SK-N-SH (cell line): ENCODE data around the gene ATF2. TPM values are rescaled to one million over a fixed set of nuclear protein-coding genes. Genes with fewer than 3 reads are reported as not detected.

Experiments
- CTCF ChIA-PET: fragments of 300-600, 350-600 bp; formaldehyde crosslinking; extraction: SDS; loops from one replicate; lab custom pipeline; 2021; lab: Yijun Ruan, JAX
- POLR2A ChIA-PET: fragments of 350-600 bp; sonication (Branson Sonifier 250); formaldehyde crosslinking; extraction: SDS; loops from one replicate; lab custom pipeline; 2020; ENCODE audit warnings: antibody characterized with exemption, inconsistent platforms; lab: Yijun Ruan, JAX
- DNase-seq: peaks from one replicate; pipeline ENCODE4 v3.0.0; 2012
- H2AFZ ChIP-seq: fragments of 200-600 bp; sonication (generic); 2 replicates; pipeline ENCODE4 v1.8.1; 2016; ENCODE audit warnings: antibody characterized with exemption, mild to moderate bottlenecking, low read depth
- H3F3A ChIP-seq: fragments of 200-600 bp; sonication (generic); replicated peaks from 2 replicates; pipeline ENCODE3; 2016; ENCODE audit warnings: antibody characterized with exemption, mild to moderate bottlenecking; ENCODE audit not compliant: insufficient read depth
- H3K27ac ChIP-seq, 2 experiments: fragments of 200-500 bp in 1 of 2; fragments of 200-600 bp in 1 of 2; sonication (Bioruptor generic) in 1 of 2; sonication (generic), shearing (Covaris generic) in 1 of 2; 2 replicates each; pipeline versions ENCODE4 v1.5.1 to v1.6.1; 2014 to 2016; ENCODE audit warnings: low read depth in 2 of 2, inconsistent platforms in 1 of 2, low read length in 1 of 2, mild to moderate bottlenecking in 1 of 2, mixed read lengths in 1 of 2
- H3K27me3 ChIP-seq: fragments of 200-600 bp; sonication (generic), shearing (Covaris generic); 2 replicates; pipeline ENCODE4 v1.6.1; 2016; ENCODE audit warnings: mixed run types; ENCODE audit not compliant: insufficient read depth
- H3K36me3 ChIP-seq, 2 experiments: fragments of 200-500 bp in 1 of 2; fragments of 200-600 bp in 1 of 2; sonication (Bioruptor generic) in 1 of 2; sonication (generic) in 1 of 2; replicated peaks in 1 of 2; 2 replicates each; pipeline versions ENCODE3 to v1.5.1; 2014 to 2016; ENCODE audit warnings: low read length in 1 of 2, mild to moderate bottlenecking in 1 of 2; ENCODE audit not compliant: insufficient read depth in 2 of 2, control insufficient read depth in 1 of 2
- H3K4me1 ChIP-seq, 2 experiments: fragments of 200-500 bp in 1 of 2; fragments of 200-600 bp in 1 of 2; sonication (Bioruptor generic) in 1 of 2; sonication (generic), shearing (Covaris generic) in 1 of 2; 2 replicates each; pipeline versions ENCODE4 v1.5.1 to v1.6.1; 2014 to 2016; ENCODE audit warnings: low read depth in 1 of 2, low read length in 1 of 2, mixed run types in 1 of 2; ENCODE audit not compliant: insufficient read depth in 2 of 2, control insufficient read depth in 1 of 2
- H3K4me2 ChIP-seq: fragments of 200-600 bp; sonication (generic), shearing (Covaris generic); 2 replicates; pipeline ENCODE4 v1.6.1; 2017; ENCODE audit warnings: mixed run types
- H3K4me3 ChIP-seq, 2 experiments: fragments of 200-500 bp in 1 of 2; fragments of 200-600 bp in 1 of 2; sonication (Bioruptor generic) in 1 of 2; sonication (generic), shearing (Covaris generic) in 1 of 2; 2 replicates each; pipeline versions ENCODE4 v1.5.1 to v1.8.1; 2014 to 2016; ENCODE audit warnings: low read depth in 2 of 2, inconsistent platforms in 1 of 2, low read length in 1 of 2, mild to moderate bottlenecking in 1 of 2, mixed read lengths in 1 of 2, moderate library complexity in 1 of 2
- H3K79me2 ChIP-seq: fragments of 200-600 bp; sonication (generic); 2 replicates; pipeline ENCODE4 v1.8.1; 2017; ENCODE audit warnings: mild to moderate bottlenecking; ENCODE audit not compliant: insufficient read depth
- H3K9ac ChIP-seq: fragments of 200-600 bp; sonication (generic); 2 replicates; pipeline ENCODE4 v1.6.1; 2017; ENCODE audit warnings: mixed run types
- H3K9me2 ChIP-seq: fragments of 200-600 bp; sonication (generic); 2 replicates; pipeline ENCODE4 v1.6.1; 2017; ENCODE audit warnings: mixed run types
- H3K9me3 ChIP-seq: fragments of 200-600 bp; sonication (generic); 2 replicates; pipeline ENCODE4 v1.6.1; 2017; ENCODE audit warnings: mixed run types, mild to moderate bottlenecking, moderate library complexity
- H4K20me1 ChIP-seq: fragments of 200-600 bp; sonication (generic); 2 replicates; pipeline ENCODE4 v1.6.1; 2017; ENCODE audit warnings: mild to moderate bottlenecking, mixed run types; ENCODE audit not compliant: insufficient read depth
- CHD2 ChIP-seq: fragments of 150-350 bp; IDR thresholded peaks from 2 replicates; pipeline ENCODE4 v1.6.1; 2018; ENCODE audit warnings: low read length; ENCODE audit not compliant: partially characterized antibody
- ELF1 ChIP-seq: IDR thresholded peaks from 2 replicates; pipeline ENCODE4 v1.4.0; 2012
- EP300 ChIP-seq, 2 experiments: IDR thresholded peaks; 2 replicates each; pipeline versions ENCODE4 v1.4.0 to v1.6.1; 2012; ENCODE audit warnings: borderline replicate concordance in 1 of 2, low read depth in 1 of 2, low read length in 1 of 2
- FOSL2 ChIP-seq: IDR thresholded peaks from 2 replicates; pipeline ENCODE4 v1.4.0; 2012; ENCODE audit warnings: low read depth, mild to moderate bottlenecking, moderate library complexity, borderline replicate concordance
- FOXJ3 ChIP-seq: sonication (generic); formaldehyde crosslinking; IDR thresholded peaks from 2 replicates; pipeline ENCODE4 v1.5.1; 2020; ENCODE audit warnings: mild to moderate bottlenecking, missing genetic modification reagents
- FOXM1 ChIP-seq: IDR thresholded peaks from 2 replicates; pipeline ENCODE4 v1.4.0; 2012; ENCODE audit warnings: low read depth, mild to moderate bottlenecking
- GABPA ChIP-seq: IDR thresholded peaks from 2 replicates; pipeline ENCODE4 v1.4.0; 2012; ENCODE audit warnings: low read depth, mild to moderate bottlenecking
- GATA2 ChIP-seq: sonication (generic); formaldehyde crosslinking; IDR thresholded peaks from 2 replicates; pipeline ENCODE4 v1.5.0; 2020; ENCODE audit warnings: mild to moderate bottlenecking, missing genetic modification reagents
- NFIC ChIP-seq: IDR thresholded peaks from 2 replicates; pipeline ENCODE4 v1.4.0; 2012; ENCODE audit warnings: borderline replicate concordance
- NRF1 ChIP-seq: IDR thresholded peaks from 2 replicates; pipeline ENCODE4 v1.6.1; 2012; ENCODE audit warnings: low read depth, mild to moderate bottlenecking, low read length
- POLR2AphosphoS5 ChIP-seq: IDR thresholded peaks from 2 replicates; pipeline ENCODE4 v1.6.1; 2012; ENCODE audit warnings: low read depth, low read length
- RCOR1 ChIP-seq: fragments of 150-350 bp; IDR thresholded peaks from 2 replicates; pipeline ENCODE4 v1.6.1; 2017; ENCODE audit warnings: antibody characterized with exemption, low read length
- RFX5 ChIP-seq: IDR thresholded peaks from 2 replicates; pipeline ENCODE4 v1.6.1; 2012; ENCODE audit warnings: mild to moderate bottlenecking, improper control_type of control experiment, low read length
- SIN3A ChIP-seq: IDR thresholded peaks from 2 replicates; pipeline ENCODE4 v1.6.1; 2012; ENCODE audit warnings: low read depth, mild to moderate bottlenecking, low read length, moderate library complexity, borderline replicate concordance
- SMC3 ChIP-seq: IDR thresholded peaks from 2 replicates; pipeline ENCODE4 v1.6.1; 2012; ENCODE audit warnings: low read depth, low read length, improper control_type of control experiment
- TAF1 ChIP-seq: IDR thresholded peaks from 2 replicates; pipeline ENCODE4 v1.6.1; 2012; ENCODE audit warnings: low read depth, mild to moderate bottlenecking, low read length, moderate library complexity, borderline replicate concordance
- TEAD4 ChIP-seq: IDR thresholded peaks from 2 replicates; pipeline ENCODE4 v1.4.0; 2012; ENCODE audit warnings: mild to moderate bottlenecking, borderline replicate concordance; ENCODE audit not compliant: insufficient read depth
- YY1 ChIP-seq: IDR thresholded peaks from 2 replicates; pipeline ENCODE4 v1.4.0; 2012; ENCODE audit warnings: low read depth, mild to moderate bottlenecking
- WGBS: methylation state at CpG from one replicate; pipeline ENCODE4 v1.1.6; 2017; ENCODE audit warnings: low lambda C conversion rate; 5-methylcytosine and 5-hydroxymethylcytosine counted together
- polyA plus RNA-seq, 3 experiments: library from polyadenylated mRNA; depleted of rRNA; stranded (reverse); fragments of >200 nt; gene quantifications; 2 replicates each; pipeline ENCODE4 v1.2.3, GENCODE V29; 2012
- TF ChIP-seq, protein P1 (sequence below): IDR thresholded peaks from 2 replicates; pipeline ENCODE4 v1.4.0; 2012; ENCODE audit warnings: low read depth
- TF ChIP-seq, protein P2 (sequence below): IDR thresholded peaks from 2 replicates; pipeline ENCODE4 v1.4.0; 2012; ENCODE audit warnings: low read depth, borderline replicate concordance
- TF ChIP-seq, protein P3 (sequence below): IDR thresholded peaks from 2 replicates; pipeline ENCODE4 v1.4.0; 2012; ENCODE audit warnings: low read depth, borderline replicate concordance
- TF ChIP-seq, protein P4 (sequence below): IDR thresholded peaks from 2 replicates; pipeline ENCODE4 v1.6.1; 2012; ENCODE audit warnings: mild to moderate bottlenecking, low read depth, low read length, moderate library complexity
- TF ChIP-seq, protein P5 (sequence below): fragments of 150-350 bp; IDR thresholded peaks from 2 replicates; pipeline ENCODE4 v1.6.1; 2017; ENCODE audit warnings: antibody characterized with exemption, low read length, low read depth, borderline replicate concordance

ATF2 gene, protein sequence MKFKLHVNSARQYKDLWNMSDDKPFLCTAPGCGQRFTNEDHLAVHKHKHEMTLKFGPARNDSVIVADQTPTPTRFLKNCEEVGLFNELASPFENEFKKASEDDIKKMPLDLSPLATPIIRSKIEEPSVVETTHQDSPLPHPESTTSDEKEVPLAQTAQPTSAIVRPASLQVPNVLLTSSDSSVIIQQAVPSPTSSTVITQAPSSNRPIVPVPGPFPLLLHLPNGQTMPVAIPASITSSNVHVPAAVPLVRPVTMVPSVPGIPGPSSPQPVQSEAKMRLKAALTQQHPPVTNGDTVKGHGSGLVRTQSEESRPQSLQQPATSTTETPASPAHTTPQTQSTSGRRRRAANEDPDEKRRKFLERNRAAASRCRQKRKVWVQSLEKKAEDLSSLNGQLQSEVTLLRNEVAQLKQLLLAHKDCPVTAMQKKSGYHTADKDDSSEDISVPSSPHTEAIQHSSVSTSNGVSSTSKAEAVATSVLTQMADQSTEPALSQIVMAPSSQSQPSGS
- 19.0 and 25.7 TPM in 2 replicates for polyA plus RNA-seq (2012; rRNA removed)
- 19.7 and 22.3 TPM in 2 replicates for polyA plus RNA-seq (2012; cell fraction: cytosol; rRNA removed)
- polyA plus RNA-seq (2012; cell fraction: nucleus; rRNA removed): 10.7 and 22.9 TPM in 2 replicates

DNA sequence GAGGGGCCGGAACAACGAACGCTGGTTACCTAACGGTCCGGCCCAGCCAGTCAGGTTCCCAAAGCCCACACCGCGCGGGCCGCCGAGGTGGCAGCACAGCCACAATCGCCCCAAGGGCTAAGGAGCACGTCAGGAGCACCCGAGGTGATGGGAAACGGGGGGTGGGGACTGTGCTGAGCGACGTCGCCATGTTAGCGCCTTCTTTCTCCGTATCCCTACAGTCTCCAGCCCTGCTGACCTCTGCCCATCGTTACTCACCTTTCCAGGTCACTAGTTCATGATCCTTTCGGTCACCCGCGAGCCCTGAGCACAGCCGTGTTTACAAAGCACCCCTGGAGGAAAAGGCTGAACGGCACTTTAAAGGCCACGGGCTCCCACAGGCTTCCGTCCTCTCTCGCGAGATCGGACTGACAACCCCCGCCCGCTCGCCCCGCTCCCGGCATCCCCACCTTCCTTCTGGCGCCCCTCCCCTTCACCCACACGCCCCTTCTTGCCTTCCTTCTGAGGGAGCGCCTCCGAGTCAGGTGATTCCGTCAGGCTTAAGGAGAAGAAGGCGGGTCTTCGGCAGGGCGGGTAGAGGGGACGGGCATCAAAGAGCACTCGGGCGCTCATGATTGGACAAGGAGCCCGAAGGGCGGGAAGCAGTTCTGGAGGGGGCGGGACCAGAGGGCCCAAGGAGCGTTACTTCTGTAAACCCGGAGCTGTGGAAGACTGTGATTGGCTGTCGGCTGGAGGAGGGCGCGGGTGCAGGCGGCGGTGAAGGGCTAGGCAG is at the start of gene ATF2:
ATF2 (minus strand) TSS at position 412 of the 772 bp plus-strand sequence. CDS start 31,760 bp downstream, outside the sequence.
- peaks cover 12% of the 10 kb centered on the region for H3F3A ChIP-seq
- WGBS: 0% methylated on average over 44 of the region's 56 CpGs
- peaks cover 60% of the 10 kb centered on the region for H3K79me2 ChIP-seq
- H3K4me1 ChIP-seq: no peaks in the 10 kb centered on the region; a peak in 3 of 4 replicates
- peak within 1 kb of the TSS; percentile 96 to 98 for H3K4me3 ChIP-seq
- peak within 1 kb of the TSS; percentile 94 to 98 for H3K27ac ChIP-seq
- DNase-seq: peak; percentile 93
- CTCF ChIA-PET: interaction anchor here (0.7 to 1.2 kb wide), 5 partner anchors 10 to 397 kb away, joined by 3 to 5 read pairs (median 3); no protein-coding TSS in a partner anchor
- peak within 1 kb of the TSS; percentile 98 for H3K9ac ChIP-seq
- no peaks in the 10 kb centered on the region for H3K9me3 ChIP-seq
- H3K4me2 ChIP-seq: peak within 1 kb of the TSS; percentile 77
- no peaks in the 10 kb centered on the region for H3K27me3 ChIP-seq
- peaks cover 25% of the 10 kb centered on the region for H4K20me1 ChIP-seq
- H3K9me2 ChIP-seq: no peaks in the 10 kb centered on the region
- POLR2A ChIA-PET: interaction anchor here (0.6 to 1.3 kb wide), 8 partner anchors 10 to 677 kb away, joined by 3 to 10 read pairs (median 4); partner anchors contain the start of genes ATP5MC3 and CHN1
- H2AFZ ChIP-seq: peak within 1 kb of the TSS; percentile 87
- peaks cover 3% of the 10 kb centered on the region in 2 experiments for H3K36me3 ChIP-seq
- TF ChIP-seq RFX5: peak; percentile 79
- no peak for TF ChIP-seq EP300 (IDR thresholded peaks at IDR 0.05; ENCODE audit: borderline replicate concordance in 1 of 2, low read depth in 1 of 2, low read length in 1 of 2)
- peak; percentile 80 for TF ChIP-seq YY1
- TF ChIP-seq, protein P1, sequence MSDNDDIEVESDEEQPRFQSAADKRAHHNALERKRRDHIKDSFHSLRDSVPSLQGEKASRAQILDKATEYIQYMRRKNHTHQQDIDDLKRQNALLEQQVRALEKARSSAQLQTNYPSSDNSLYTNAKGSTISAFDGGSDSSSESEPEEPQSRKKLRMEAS: peak; percentile 75
- peak; percentile 98 for TF ChIP-seq SIN3A
- TF ChIP-seq CHD2: peak; percentile 100
- no peak for TF ChIP-seq GATA2 (CRISPR knock-in tag)
- TF ChIP-seq FOXM1: no peak
- TF ChIP-seq, protein P2, sequence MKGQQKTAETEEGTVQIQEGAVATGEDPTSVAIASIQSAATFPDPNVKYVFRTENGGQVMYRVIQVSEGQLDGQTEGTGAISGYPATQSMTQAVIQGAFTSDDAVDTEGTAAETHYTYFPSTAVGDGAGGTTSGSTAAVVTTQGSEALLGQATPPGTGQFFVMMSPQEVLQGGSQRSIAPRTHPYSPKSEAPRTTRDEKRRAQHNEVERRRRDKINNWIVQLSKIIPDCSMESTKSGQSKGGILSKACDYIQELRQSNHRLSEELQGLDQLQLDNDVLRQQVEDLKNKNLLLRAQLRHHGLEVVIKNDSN: peak; percentile 81
- TF ChIP-seq FOXJ3 (CRISPR knock-in tag): no peak
- TF ChIP-seq, protein P3, sequence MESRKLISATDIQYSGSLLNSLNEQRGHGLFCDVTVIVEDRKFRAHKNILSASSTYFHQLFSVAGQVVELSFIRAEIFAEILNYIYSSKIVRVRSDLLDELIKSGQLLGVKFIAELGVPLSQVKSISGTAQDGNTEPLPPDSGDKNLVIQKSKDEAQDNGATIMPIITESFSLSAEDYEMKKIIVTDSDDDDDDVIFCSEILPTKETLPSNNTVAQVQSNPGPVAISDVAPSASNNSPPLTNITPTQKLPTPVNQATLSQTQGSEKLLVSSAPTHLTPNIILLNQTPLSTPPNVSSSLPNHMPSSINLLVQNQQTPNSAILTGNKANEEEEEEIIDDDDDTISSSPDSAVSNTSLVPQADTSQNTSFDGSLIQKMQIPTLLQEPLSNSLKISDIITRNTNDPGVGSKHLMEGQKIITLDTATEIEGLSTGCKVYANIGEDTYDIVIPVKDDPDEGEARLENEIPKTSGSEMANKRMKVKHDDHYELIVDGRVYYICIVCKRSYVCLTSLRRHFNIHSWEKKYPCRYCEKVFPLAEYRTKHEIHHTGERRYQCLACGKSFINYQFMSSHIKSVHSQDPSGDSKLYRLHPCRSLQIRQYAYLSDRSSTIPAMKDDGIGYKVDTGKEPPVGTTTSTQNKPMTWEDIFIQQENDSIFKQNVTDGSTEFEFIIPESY: peak; percentile 99
- TF ChIP-seq NFIC: no peak
- TF ChIP-seq RCOR1: no peak; the same call in 1 of the 2 replicates
- no peak for TF ChIP-seq NRF1
- TF ChIP-seq POLR2AphosphoS5: no peak
- TF ChIP-seq, protein P4, sequence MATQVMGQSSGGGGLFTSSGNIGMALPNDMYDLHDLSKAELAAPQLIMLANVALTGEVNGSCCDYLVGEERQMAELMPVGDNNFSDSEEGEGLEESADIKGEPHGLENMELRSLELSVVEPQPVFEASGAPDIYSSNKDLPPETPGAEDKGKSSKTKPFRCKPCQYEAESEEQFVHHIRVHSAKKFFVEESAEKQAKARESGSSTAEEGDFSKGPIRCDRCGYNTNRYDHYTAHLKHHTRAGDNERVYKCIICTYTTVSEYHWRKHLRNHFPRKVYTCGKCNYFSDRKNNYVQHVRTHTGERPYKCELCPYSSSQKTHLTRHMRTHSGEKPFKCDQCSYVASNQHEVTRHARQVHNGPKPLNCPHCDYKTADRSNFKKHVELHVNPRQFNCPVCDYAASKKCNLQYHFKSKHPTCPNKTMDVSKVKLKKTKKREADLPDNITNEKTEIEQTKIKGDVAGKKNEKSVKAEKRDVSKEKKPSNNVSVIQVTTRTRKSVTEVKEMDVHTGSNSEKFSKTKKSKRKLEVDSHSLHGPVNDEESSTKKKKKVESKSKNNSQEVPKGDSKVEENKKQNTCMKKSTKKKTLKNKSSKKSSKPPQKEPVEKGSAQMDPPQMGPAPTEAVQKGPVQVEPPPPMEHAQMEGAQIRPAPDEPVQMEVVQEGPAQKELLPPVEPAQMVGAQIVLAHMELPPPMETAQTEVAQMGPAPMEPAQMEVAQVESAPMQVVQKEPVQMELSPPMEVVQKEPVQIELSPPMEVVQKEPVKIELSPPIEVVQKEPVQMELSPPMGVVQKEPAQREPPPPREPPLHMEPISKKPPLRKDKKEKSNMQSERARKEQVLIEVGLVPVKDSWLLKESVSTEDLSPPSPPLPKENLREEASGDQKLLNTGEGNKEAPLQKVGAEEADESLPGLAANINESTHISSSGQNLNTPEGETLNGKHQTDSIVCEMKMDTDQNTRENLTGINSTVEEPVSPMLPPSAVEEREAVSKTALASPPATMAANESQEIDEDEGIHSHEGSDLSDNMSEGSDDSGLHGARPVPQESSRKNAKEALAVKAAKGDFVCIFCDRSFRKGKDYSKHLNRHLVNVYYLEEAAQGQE: 0 out of 2 replicates have a peak, but pooled peaks have one; percentile 31
- TF ChIP-seq GABPA: no peak
- 0 out of 2 replicates have a peak, but pooled peaks have one; percentile 43 for TF ChIP-seq ELF1
- TF ChIP-seq TAF1: peak; percentile 63
- TF ChIP-seq FOSL2: no peak
- TF ChIP-seq, protein P5, sequence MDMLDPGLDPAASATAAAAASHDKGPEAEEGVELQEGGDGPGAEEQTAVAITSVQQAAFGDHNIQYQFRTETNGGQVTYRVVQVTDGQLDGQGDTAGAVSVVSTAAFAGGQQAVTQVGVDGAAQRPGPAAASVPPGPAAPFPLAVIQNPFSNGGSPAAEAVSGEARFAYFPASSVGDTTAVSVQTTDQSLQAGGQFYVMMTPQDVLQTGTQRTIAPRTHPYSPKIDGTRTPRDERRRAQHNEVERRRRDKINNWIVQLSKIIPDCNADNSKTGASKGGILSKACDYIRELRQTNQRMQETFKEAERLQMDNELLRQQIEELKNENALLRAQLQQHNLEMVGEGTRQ: no peak
- TF ChIP-seq SMC3: no peak
- TF ChIP-seq TEAD4: no peak
